Fibroblast of lung (primary cell): Measurements from ENCODE around the gene KIRREL3.

Experiments used
- EZH2 ChIP-seq: IDR thresholded peaks from 2 replicates; pipeline ENCODE4 v1.5.1; 2012; ENCODE audit warnings: low read length, control low read depth, mild to moderate bottlenecking; ENCODE audit errors: missing control alignments
- TF ChIP-seq, protein P1 (sequence below), 2 donors: IDR thresholded peaks in 1 of 2; conservative IDR thresholded peaks in 1 of 2; 1 replicate in 1 of 2; 2 replicates in 1 of 2; pipeline ENCODE4 v1.5.1; 2011 to 2012; ENCODE audit warnings: low read length in 2 of 2, control low read depth in 1 of 2, inconsistent platforms in 1 of 2, low read depth in 1 of 2, mild to moderate bottlenecking in 1 of 2

DNA sequence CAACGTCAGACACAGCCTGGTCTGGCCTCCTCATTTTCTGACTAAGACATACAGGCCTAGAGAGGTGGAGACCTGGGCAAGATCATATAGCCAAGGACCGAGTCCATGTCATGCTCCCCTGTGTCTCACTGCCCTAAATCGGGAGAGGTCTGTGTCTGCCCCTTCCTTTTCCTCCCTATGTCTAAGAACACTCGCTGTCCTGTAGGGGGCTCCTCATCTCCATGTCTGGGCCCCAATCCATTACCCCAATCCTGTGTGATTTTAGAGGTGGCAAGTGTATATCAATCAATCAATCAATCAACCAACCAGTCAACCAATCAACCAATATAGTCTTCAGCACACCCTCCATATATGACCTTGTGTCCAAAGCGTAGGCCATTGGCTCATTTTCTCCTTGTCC lies 125.7 kb downstream of the KIRREL3 start:
- TF ChIP-seq, protein P1, sequence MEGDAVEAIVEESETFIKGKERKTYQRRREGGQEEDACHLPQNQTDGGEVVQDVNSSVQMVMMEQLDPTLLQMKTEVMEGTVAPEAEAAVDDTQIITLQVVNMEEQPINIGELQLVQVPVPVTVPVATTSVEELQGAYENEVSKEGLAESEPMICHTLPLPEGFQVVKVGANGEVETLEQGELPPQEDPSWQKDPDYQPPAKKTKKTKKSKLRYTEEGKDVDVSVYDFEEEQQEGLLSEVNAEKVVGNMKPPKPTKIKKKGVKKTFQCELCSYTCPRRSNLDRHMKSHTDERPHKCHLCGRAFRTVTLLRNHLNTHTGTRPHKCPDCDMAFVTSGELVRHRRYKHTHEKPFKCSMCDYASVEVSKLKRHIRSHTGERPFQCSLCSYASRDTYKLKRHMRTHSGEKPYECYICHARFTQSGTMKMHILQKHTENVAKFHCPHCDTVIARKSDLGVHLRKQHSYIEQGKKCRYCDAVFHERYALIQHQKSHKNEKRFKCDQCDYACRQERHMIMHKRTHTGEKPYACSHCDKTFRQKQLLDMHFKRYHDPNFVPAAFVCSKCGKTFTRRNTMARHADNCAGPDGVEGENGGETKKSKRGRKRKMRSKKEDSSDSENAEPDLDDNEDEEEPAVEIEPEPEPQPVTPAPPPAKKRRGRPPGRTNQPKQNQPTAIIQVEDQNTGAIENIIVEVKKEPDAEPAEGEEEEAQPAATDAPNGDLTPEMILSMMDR (conservative IDR thresholded peaks at IDR 0.05 in 1 of 2, IDR thresholded peaks at IDR 0.05 in 1 of 2; ENCODE audit: low read depth in 1 of 2, low read length in 2 of 2), result peak in 1 of 2 donors; percentile 11
- no peak for TF ChIP-seq EZH2
